Suprapubic skin (tissue), 4 donors: Measurements from ENCODE around the gene KIAA1217. TPM values are rescaled to one million over a fixed set of nuclear protein-coding genes. Genes with fewer than 3 reads are reported as not detected.

Experiments
- DNase-seq, 2 donors: peaks; one replicate each; pipeline ENCODE4 v3.0.0-alpha.2; 2019; ENCODE audit warnings: low spot score in 2 of 2
- H3K27ac ChIP-seq: fragments of 200-600 bp; sonication (generic); one replicate; pipeline ENCODE4 v1.5.1; 2019
- H3K27me3 ChIP-seq: fragments of 200-600 bp; sonication (generic); one replicate; pipeline ENCODE4 v1.5.1; 2019
- H3K36me3 ChIP-seq: fragments of 200-600 bp; sonication (generic); one replicate; pipeline ENCODE4 v1.5.1; 2019
- H3K4me1 ChIP-seq: fragments of 200-600 bp; sonication (generic); one replicate; pipeline ENCODE4 v1.5.1; 2019
- H3K4me3 ChIP-seq: fragments of 200-600 bp; sonication (generic); one replicate; pipeline ENCODE4 v1.5.1; 2019; ENCODE audit warnings: mild to moderate bottlenecking
- H3K9me3 ChIP-seq: fragments of 200-600 bp; sonication (generic); one replicate; pipeline ENCODE4 v1.5.1; 2019
- EP300 ChIP-seq: sonication (generic); formaldehyde crosslinking; IDR thresholded peaks from one replicate; pipeline ENCODE4 v1.6.1; 2017; ENCODE audit warnings: antibody characterized with exemption
- POLR2A ChIP-seq, 2 donors: fragments of 450-650 bp; IDR thresholded peaks; one replicate each; pipeline ENCODE4 v1.6.1; 2017; ENCODE audit warnings: antibody characterized with exemption in 2 of 2, mild to moderate bottlenecking in 2 of 2, moderate library complexity in 2 of 2
- POLR2AphosphoS5 ChIP-seq, 3 donors: sonication (generic); formaldehyde crosslinking; IDR thresholded peaks; one replicate each; pipeline ENCODE4 v1.6.1; 2017; ENCODE audit warnings: antibody characterized with exemption in 3 of 3
- WGBS: methylation state at CpG from one replicate; pipeline ENCODE4 v1.1.5; 2018; 5-methylcytosine and 5-hydroxymethylcytosine counted together
- total RNA-seq, 4 donors: library from RNA; depleted of rRNA; stranded (reverse); fragments of >200 nt; gene quantifications; one replicate each; pipeline ENCODE4 v1.1.0, GENCODE V29; 2016
- TF ChIP-seq, protein P1 (sequence below), 2 donors: fragments of 200-600 bp in 1 of 2; fragments of 450-650 bp in 1 of 2; sonication (generic) in 1 of 2; IDR thresholded peaks; one replicate each; pipeline ENCODE4 v1.5.1; 2016 to 2019; ENCODE audit warnings: antibody characterized with exemption in 2 of 2, mild to moderate bottlenecking in 1 of 2, moderate library complexity in 1 of 2

The KIAA1217 gene
- total RNA-seq, 4 donors from 2014 or later: 59.2 to 109 (median 72.1) TPM

DNA sequence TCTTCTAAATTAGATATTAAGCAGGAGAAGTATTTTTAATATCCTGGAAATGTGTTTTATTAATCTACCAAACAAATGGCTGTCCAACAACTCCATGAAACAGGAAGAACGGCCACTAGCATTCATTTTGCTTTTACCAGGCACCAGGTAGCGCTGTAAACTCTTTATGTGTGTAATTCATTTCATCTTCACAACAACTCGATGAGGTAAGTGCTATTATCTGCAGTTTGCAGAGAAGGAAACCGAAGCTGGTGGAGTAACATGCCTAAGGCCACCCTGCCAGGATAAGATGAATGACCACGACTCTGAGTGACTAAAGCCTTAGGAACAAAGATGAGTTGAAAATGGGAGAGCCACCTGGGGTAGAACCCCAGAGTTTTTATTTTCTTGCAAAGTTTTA lies 101.2 kb downstream of the KIAA1217 start:
- H3K9me3 ChIP-seq: no peaks in the 10 kb centered on the region
- peaks cover 33% of the 10 kb centered on the region for H3K4me1 ChIP-seq
- TF ChIP-seq, protein P1, sequence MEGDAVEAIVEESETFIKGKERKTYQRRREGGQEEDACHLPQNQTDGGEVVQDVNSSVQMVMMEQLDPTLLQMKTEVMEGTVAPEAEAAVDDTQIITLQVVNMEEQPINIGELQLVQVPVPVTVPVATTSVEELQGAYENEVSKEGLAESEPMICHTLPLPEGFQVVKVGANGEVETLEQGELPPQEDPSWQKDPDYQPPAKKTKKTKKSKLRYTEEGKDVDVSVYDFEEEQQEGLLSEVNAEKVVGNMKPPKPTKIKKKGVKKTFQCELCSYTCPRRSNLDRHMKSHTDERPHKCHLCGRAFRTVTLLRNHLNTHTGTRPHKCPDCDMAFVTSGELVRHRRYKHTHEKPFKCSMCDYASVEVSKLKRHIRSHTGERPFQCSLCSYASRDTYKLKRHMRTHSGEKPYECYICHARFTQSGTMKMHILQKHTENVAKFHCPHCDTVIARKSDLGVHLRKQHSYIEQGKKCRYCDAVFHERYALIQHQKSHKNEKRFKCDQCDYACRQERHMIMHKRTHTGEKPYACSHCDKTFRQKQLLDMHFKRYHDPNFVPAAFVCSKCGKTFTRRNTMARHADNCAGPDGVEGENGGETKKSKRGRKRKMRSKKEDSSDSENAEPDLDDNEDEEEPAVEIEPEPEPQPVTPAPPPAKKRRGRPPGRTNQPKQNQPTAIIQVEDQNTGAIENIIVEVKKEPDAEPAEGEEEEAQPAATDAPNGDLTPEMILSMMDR (IDR thresholded peaks at IDR 0.05): no peak
- no peak for TF ChIP-seq POLR2AphosphoS5 (IDR thresholded peaks at IDR 0.05)
- TF ChIP-seq POLR2A (IDR thresholded peaks at IDR 0.05): no peak
- TF ChIP-seq EP300: no peak
- no peaks in the 10 kb centered on the region for H3K27me3 ChIP-seq
- H3K4me3 ChIP-seq: no peak overlapping the region
- WGBS: 69% methylated on average over 5 of the region's 5 CpGs
- no peaks in the 10 kb centered on the region for H3K36me3 ChIP-seq
- no peak for DNase-seq
- H3K27ac ChIP-seq: no peak overlapping the region

DNA sequence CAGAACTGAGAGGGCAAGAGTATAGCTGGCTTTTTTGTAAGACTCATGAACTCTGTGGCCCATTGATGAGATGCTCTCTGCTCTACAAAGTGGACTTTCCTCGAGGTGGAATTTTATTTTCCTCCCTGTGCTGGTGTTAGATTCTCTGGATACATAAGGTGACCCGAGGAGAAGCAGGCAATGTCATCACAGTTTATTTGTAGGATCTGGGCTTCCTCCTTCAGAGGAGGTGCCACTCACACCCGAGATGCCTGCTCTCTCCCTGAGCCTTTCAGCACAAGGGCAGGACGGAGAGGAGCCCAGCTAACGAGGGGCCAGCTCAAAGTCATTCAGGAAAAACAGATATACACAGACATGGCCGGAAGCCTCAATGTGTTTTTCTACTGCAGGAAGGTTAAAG lies 103.0 kb downstream of the KIAA1217 start:
- H3K27ac ChIP-seq: no peak overlapping the region
- H3K4me3 ChIP-seq: no peak overlapping the region
- TF ChIP-seq POLR2A (IDR thresholded peaks at IDR 0.05) (no peak), EP300 (no peak), POLR2AphosphoS5 (IDR thresholded peaks at IDR 0.05) (no peak)
- TF ChIP-seq, protein P1 (IDR thresholded peaks at IDR 0.05): no peak
- H3K36me3 ChIP-seq: peaks cover 2% of the 10 kb centered on the region
- DNase-seq: no peak
- no peaks in the 10 kb centered on the region for H3K9me3 ChIP-seq
- H3K27me3 ChIP-seq: no peaks in the 10 kb centered on the region
- WGBS: 78% methylated on average over 6 of the region's 6 CpGs
- peaks cover 16% of the 10 kb centered on the region for H3K4me1 ChIP-seq

DNA sequence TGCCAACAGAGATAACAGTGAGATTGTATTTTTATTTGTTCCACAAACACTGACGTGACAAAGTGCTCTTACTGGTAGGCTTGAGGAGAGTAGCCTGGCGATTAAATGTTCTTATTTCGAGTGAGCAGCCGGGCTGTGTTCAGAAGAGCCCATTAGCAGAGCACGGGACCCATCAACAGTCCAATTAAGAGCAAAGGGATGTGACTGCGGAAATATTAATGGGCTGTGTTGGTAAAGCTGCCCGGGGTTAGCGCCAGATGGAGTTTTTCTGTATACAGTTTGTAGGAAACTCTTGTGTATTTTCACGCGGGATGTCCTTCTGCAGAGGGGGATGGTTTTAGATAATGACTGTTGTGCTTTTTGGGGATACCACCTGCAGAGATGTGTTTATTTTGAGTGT lies 104.3 kb downstream of the KIAA1217 start:
- Histone ChIP-seq H3K4me3 (no peak overlapping the region), H3K27me3 (no peaks in the 10 kb centered on the region), H3K4me1 (peaks cover 2% of the 10 kb centered on the region), H3K36me3 (peaks cover 2% of the 10 kb centered on the region), H3K27ac (no peak overlapping the region), H3K9me3 (no peaks in the 10 kb centered on the region)
- TF ChIP-seq POLR2AphosphoS5 (IDR thresholded peaks at IDR 0.05): no peak
- TF ChIP-seq EP300: no peak
- TF ChIP-seq, protein P1 (IDR thresholded peaks at IDR 0.05): no peak
- WGBS: 94% methylated on average over 10 of the region's 10 CpGs
- no peak for DNase-seq

DNA sequence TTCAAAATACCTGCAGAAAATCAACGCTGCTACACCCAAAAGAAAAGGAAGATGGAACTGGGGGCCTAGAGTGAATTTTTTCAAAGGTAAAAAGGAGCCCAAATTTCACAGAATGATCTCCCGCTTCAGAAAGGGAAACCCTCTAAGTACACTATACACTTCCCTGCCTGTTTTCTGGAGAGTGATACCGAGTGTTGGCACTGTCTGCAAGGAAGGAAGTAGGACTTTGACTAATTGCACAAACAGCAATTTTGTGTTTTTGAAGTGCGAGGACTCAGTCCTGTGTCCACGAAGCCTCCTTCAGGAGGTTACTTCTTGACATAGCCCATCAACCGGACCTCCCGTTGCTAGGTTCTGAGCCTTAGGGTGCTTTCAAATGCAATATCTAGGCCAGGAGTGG lies 106.3 kb downstream of the KIAA1217 start:
- Histone ChIP-seq H3K27ac (no peak overlapping the region), H3K36me3 (peaks cover 2% of the 10 kb centered on the region), H3K4me1 (peaks cover 5% of the 10 kb centered on the region), H3K4me3 (no peak overlapping the region), H3K9me3 (no peaks in the 10 kb centered on the region), H3K27me3 (no peaks in the 10 kb centered on the region)
- no peak for TF ChIP-seq EP300
- no peak for TF ChIP-seq POLR2AphosphoS5 (IDR thresholded peaks at IDR 0.05)
- no peak for TF ChIP-seq POLR2A (IDR thresholded peaks at IDR 0.05)
- TF ChIP-seq, protein P1 (IDR thresholded peaks at IDR 0.05): no peak
- WGBS: 78% methylated on average over 7 of the region's 7 CpGs
- no peak for DNase-seq

DNA sequence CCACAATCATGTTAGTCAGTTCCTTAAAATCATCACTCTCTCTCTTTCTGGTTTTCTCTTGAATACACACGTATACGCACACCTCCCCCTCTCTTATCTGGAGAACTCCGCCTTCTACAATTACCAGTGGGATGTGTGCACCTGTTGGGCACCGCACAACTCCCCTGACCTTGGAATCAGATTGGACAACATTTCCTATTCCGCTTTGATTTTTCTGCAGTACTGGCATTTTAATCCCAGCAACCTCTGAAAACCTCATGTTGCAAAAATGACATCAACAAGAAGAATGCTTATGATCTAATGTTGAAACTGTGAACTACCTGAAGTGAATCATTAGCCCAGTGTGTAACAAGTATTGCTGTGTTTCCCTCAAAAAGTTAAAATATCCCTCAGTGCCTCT lies 109.6 kb downstream of the KIAA1217 start:
- TF ChIP-seq POLR2A (IDR thresholded peaks at IDR 0.05) (no peak), POLR2AphosphoS5 (IDR thresholded peaks at IDR 0.05) (no peak), EP300 (no peak)
- TF ChIP-seq, protein P1 (IDR thresholded peaks at IDR 0.05): no peak
- no peak overlapping the region for H3K4me3 ChIP-seq
- H3K9me3 ChIP-seq: no peaks in the 10 kb centered on the region
- WGBS: 93% methylated on average over 5 of the region's 5 CpGs
- no peak for DNase-seq
- peaks cover 2% of the 10 kb centered on the region for H3K36me3 ChIP-seq
- peaks cover 5% of the 10 kb centered on the region for H3K4me1 ChIP-seq
- no peak overlapping the region for H3K27ac ChIP-seq
- H3K27me3 ChIP-seq: no peaks in the 10 kb centered on the region
